ENCODE data around the gene AHDC1.
"Not testable (repeated sequence)": the region's sequence is repeated elsewhere in the genome, so short reads cannot be mapped to it uniquely, and the experiment has no call there.

The AHDC1 gene

GRCh38 chr1:27554293-27554692, 49.7 kb downstream of the AHDC1 start:
- no peak for TF ChIP-seq CTCF (IDR thresholded peaks at IDR 0.05; ENCODE audit: extremely low read depth, missing control alignments)
- no peak for DNase-seq (ENCODE audit: low spot score)

- DNase-seq (ENCODE audit: low spot score): not testable (repeated sequence)
Observed at GRCh38 chr1:27553823-27554222, 50.1 kb downstream of the AHDC1 start.

GRCh38 chr1:27552911-27553420, 51.0 kb downstream of the AHDC1 start:
- no peak for DNase-seq (ENCODE audit: low spot score)
- no peak for TF ChIP-seq CTCF (IDR thresholded peaks at IDR 0.05; ENCODE audit: extremely low read depth, missing control alignments)

- DNase-seq (ENCODE audit: low spot score): no peak
Observed at GRCh38 chr1:27551953-27552312, 52.0 kb downstream of the AHDC1 start.

GRCh38 chr1:27551170-27551952, 52.6 kb downstream of the AHDC1 start:
- TF ChIP-seq CTCF (IDR thresholded peaks at IDR 0.05; ENCODE audit: extremely low read depth, missing control alignments): no peak
- DNase-seq (ENCODE audit: low spot score): no peak

More at GRCh38 chr1:27551953-27552312, 52.0 kb downstream of the AHDC1 start:
- TF ChIP-seq CTCF (IDR thresholded peaks at IDR 0.05; ENCODE audit: extremely low read depth, missing control alignments): no peak

- no peak for TF ChIP-seq CTCF (IDR thresholded peaks at IDR 0.05; ENCODE audit: extremely low read depth, missing control alignments)
- DNase-seq (ENCODE audit: low spot score): no peak
Observed at GRCh38 chr1:27550510-27551169, 53.3 kb downstream of the AHDC1 start.

- no peak for DNase-seq (ENCODE audit: low spot score)
- TF ChIP-seq CTCF (IDR thresholded peaks at IDR 0.05; ENCODE audit: extremely low read depth, missing control alignments): no peak
Observed at GRCh38 chr1:27549807-27550408, 54.0 kb downstream of the AHDC1 start.

Measured in GM20000 (cell line).